Measurements from ENCODE around the gene SMOC2.

SMOC2 gene

GRCh38 chr6:168415993-168416530 lies 24.9 kb upstream of the SMOC2 start:
- DNase-seq = no peak

GRCh38 chr6:168416531-168416930 lies 24.5 kb upstream of the SMOC2 start:
- DNase-seq = no peak

- DNase-seq = no peak
Measured at GRCh38 chr6:168417191-168417590, 23.8 kb upstream of the SMOC2 start.

DNA sequence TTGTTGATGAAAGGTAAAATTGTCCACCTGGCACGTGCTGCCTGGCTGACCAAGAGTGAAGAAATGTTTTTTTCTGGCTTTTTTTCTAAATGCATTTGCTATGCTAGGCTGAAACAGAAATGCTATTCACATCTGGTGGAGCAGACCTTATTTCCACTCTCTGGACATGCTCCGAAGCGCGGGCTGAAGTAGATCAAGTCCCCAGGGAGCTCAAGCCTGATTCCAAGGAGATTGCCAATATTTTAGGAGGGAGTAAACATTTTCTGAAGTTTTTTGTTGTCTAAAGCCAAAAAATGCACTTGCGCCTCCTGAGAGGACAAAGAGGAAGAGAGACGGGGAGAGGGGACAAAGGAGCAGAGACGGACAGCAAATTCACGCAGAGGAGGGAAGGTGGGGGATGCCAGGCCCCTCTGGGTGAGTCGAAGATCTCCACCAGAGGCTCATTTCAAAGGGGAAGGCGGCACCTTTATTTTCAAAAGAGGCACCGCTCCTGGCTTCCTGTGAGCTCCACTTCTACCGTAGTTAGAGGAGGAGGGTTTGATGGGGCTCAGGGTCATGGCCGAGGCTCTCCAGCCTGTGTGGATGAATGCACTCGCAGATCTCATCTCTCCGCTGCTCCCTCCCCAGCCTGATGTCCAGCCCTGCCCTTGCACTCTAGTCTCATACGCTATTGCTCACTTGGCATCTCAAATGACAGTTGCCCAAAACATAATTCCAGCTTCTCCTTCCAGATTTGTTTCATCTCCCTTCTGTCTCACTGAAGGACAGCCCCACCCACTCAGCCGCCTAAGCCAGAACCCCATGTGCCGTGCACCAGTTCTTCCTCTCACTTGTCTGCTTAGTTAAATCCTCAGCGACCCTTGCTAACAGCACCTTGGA lies 23.1 kb upstream of the SMOC2 start:
- DNase-seq = no peak

DNA sequence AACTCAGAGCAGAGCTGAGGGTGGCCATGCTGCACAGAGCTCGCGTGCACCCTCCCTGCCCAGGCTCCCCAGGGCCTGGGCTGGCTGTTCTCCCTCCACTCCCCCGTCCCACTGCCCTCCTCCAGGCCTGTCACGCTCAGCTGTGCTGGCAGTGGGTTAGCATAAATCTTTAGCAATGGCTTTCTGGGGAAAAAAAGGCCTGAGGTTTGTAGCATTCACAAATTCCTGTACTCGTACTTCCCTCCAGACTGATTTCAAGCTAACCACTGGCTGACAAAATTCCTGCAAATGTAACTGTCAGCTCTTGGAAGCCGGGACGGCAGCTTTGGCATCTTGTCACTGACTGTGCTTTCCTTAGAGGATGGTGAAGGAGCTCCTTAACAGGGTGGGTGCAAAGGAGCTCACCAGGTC lies 22.3 kb upstream of the SMOC2 start:
- no peak for DNase-seq

- DNase-seq = no peak
Measured at GRCh38 chr6:168419569-168419968, 21.4 kb upstream of the SMOC2 start.

GRCh38 chr6:168420084-168420483 lies 20.9 kb upstream of the SMOC2 start:
- no peak for DNase-seq

DNA sequence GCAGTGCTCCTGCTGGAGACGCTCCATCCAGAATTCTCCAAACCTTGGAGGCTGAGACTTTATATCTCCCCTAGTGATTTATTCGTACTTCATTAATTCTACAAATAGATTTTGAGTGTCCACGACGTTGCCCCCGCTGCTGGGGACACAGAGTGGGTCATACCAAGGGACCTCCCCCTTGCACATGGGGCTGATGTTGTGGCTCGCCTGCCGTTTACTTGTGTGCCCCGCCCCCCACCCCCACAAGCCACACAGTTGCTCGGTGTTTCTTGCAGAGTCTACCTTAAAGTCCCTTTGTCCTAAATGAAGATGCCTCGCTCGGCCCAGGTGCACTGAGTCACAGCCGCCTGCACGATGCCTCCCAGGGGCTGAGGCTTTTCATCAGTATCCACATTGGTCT lies 20.3 kb upstream of the SMOC2 start:
- DNase-seq = no peak

DNA sequence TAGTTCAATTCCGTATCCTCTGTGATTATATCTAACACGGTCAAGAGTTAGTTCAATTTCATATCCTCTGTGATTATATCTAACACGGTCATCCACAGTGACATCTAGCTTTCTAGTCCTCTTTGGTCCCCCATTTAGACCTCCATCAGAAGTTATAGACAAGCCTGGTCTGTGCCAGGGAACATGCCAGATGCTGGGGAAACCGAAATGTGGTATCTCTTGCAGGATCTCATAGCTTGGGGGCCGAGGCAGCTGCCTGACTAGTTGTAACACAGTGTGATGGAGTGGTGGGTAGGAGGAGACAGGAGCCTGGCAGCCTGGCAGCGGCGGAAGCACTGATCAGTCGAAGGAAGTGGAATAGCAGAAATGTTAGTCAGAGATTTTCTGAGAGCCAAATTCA lies 13.8 kb upstream of the SMOC2 start:
- DNase-seq = no peak

- no peak for DNase-seq
Measured at GRCh38 chr6:168428052-168428826, 12.7 kb upstream of the SMOC2 start.

GRCh38 chr6:168428863-168429262 lies 12.1 kb upstream of the SMOC2 start:
- DNase-seq = no peak

DNA sequence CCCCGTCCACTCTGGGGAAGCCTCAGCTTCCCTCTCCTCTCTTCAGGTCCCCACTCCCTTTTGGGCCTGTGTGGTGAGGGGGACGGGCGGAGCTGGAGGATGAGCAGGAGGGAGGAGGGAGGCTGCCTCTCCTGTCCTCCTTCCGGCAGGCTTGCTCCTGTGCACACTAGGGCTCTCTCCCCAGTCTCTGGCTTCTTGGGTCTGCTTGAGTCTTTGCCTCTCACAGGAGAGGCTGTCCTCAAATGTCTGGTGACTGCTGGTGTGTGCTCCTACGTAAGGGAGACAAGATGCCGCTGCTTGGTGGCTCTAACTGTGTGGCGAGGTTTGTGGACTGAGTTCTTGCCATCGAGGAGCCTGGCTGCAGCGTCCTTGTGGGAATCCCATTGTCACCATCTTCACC lies 8.8 kb upstream of the SMOC2 start:
- no peak for DNase-seq

DNA sequence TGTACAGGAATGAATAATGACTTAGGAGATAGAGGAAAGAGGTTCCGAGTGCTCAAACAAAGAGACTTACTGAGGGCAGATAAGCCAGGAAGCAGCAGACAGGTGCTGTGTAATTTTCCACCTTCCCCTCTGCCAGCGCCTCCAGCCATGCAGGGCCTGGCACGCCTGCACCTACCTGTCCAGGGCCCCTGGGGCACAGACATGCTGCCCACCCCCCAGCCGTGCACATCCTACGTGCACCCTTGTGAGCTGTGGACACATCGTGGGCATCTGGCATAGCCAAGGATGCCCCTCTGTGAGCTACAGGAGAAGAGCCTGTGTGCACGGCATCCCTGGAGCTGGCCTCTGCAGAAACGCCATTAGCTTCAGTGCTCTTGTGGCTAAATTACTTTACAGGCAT lies 7.1 kb upstream of the SMOC2 start:
- DNase-seq = no peak

DNA sequence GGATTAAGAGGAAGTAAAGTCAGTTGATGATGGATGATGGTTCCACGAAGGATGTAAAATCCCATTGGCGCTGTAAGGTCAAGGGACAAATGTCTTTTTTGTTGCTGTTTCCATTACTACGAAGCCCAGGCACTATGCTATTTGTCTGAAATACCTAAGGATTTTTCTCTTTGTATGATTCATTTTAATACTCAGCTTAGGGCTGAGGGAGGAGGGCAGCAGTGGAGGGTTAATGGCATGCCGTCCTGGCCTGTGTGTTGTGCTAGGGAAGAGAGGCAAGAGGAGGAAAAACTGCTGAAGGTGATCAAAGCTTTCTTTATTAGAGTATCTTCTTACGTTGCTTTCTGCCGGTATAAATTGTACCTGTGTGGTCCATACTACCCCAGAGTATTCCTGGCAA lies 6.5 kb upstream of the SMOC2 start:
- DNase-seq = no peak

DNA sequence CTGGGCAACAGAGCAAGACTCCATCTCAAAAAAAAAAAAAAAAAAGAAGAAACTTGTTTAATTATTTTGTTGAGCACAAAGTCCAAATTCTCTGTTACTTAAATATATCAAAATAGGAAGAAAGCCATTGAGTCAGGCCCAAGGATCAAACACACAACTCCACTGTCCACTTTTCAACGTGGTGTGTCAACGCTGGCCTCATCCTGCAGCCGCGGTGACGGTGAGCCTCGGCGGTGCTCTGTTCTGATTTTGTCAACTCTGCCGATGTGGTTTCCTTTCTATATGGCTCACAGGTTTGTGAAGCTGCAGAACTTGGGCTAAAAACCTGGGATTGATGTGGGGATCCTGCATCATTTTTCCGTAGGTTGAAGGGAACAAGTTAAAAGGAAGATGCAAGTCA lies 3.2 kb upstream of the SMOC2 start:
- no peak for DNase-seq

DNA sequence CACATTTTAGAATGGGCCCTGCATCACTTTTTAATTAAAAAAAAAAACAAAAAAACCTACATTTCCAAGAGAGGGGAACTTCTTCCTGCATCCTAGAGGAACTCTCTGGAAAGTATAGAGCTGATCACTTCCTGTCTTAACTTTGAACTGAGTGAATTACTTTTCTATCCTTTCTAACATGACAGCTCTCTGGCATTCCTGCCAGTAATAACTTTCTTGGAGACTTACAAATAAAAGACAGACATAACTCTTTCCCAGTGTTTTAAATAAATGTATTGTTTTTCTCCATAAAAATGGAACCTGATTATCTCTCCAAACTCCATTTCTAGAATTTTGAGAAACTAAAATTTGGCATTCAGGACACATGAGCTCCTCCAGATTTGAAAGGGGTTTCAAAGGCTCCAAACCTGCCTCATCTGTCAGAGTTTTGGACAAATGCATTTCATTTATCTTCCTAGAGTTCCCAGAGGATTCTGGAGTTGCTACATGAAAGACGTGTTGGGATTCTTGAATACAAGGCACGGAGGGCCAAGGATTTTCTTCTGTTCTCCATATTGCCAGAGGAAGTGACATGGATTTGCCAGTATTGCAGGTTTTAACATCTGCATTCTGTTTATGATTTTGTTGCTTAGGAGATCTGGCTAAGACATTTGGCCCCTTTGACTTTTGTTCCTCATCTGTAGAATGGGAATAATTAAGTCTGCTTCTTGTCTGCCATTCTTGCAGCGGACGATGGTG lies 2.0 kb upstream of the SMOC2 start:
- no peak for DNase-seq

DNA sequence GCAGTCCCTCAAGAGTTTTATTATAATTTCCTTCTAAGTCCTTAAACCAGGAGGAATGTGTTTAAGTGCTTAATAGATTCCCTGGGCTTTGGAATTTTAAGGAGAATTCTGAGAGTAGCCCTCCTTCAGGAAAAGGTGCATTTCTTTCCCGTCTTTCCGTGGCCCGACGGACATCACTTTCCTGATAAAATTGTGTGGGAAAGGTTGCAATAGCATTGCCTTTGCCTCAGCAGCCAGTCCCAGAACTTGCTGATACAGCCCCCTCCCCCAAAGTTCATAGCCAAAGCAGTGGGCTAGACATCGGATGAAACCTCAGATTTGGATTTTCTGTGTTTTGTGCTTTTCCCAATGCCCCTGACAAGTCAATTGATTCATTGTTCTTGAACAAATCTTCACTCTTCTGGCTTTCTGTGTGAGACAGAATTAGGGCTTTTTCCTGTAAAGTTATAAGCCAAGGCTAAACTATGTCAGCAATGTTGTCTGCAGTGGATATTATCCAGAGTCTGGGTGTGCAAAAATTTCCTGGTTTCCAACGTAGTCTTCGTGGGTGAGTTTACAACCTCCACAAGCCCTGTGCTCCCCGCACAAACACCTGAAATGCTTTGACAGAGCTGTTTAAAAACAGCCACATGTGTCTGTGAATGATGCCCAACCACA lies 1.1 kb upstream of the SMOC2 start:
- no peak for DNase-seq

DNA sequence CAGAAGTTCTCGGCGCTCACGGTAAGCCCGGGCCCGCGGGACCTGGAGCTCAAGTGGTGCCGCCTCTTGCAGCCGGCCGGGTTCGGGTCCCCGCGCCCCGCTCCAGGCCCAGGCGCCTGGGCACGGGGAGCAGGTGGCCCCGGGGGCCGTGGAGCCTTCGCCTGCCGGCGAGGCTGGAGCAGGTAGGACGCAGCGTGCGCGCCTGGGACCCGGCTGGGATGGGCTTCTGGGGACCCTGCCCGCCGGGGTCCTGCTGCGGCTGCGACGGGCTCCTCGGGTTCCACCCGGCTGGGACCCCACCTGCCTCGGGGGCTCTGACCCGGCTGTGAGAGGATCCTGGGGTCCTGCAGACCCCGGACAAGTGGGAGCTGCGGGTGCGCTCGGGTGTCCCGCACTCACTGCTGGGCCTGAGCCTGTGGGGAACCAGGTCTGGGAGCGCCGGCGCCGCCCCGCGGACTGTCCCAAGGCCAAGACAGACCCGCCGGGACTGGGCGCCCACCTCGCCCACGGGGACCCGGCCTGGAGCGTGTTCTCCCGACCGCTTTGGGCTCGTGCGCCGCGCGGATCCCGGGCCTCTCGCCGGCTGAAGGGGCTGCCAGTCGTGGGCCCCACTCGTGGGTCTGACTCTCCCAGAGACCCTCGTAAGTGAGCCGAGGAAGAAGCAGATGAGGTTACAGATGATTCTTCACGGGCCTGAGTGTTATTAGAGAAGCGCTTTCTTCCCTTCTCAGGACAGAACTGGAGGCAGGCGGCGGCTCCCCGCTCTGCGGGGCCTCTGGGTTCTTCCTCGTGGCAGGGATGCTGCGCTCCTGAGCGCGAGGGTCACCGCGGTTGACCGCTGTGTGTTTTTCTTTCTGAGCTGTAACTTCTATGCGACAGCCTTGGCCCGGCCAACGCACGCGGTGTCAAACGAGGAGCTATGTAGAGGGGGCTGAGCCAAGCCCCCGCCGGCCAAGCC lies 729 bp downstream of the SMOC2 start:
- no peak for DNase-seq

GRCh38 chr6:168442646-168443045 lies 1.7 kb downstream of the SMOC2 start:
- no peak for DNase-seq

DNA sequence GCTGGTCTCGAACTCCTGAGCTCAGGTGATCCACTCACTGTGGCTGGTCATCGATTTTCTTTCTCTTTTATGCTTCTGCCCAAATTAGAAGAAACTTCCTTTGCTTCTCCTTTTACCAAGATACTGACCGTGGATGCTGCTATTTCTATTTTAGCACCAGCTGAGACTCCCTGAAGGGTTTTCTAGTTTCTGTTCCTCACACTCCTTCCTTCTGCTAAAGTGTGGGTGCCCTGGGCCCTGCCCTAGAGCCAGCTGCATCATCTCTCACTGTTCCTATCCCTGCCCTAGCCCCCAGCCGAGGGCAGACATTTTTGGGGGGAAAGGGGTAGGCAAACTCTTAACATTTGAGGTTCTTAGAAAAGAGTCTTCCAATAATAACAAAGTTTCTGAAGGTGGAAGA lies 6.3 kb downstream of the SMOC2 start:
- no peak for DNase-seq

DNA sequence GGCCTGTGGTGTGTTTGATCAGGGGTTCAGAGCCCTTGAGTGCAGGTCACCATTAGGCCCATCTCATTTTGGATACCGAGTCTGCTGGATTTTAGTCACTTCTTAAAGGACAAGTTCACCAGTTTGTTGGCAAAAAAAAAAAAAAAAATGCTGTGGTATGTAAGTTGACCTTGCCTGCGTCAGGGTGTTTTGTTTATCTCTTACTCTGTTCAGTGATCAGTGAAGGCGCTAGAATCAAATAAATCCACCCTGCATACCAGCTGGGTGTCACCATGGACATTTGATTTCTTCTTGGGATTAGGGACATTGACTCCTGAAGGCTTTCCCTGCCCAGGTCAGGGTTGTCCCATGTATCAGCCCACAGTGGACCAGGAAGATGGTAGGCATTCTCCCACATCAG lies 6.7 kb downstream of the SMOC2 start:
- DNase-seq = no peak
